Endodermal cell (in vitro differentiated cells): ENCODE measurements around the gene POLD2. TPM values are rescaled to one million over a fixed set of nuclear protein-coding genes. Genes with fewer than 3 reads are reported as not detected.

Experiments used
- DNase-seq: peaks from one replicate; pipeline ENCODE4 v3.0.0-alpha.2; 2017
- H3K27ac ChIP-seq: 2 replicates; pipeline ENCODE4 v1.5.1; 2013; ENCODE audit warnings: mild to moderate bottlenecking, low read depth, low read length, moderate library complexity
- H3K27me3 ChIP-seq: 2 replicates; pipeline ENCODE4 v1.6.1; 2013; ENCODE audit warnings: mild to moderate bottlenecking, low read length, moderate library complexity; ENCODE audit not compliant: insufficient read depth, control insufficient read depth, poor library complexity, severe bottlenecking
- H3K36me3 ChIP-seq: 2 replicates; pipeline ENCODE4 v1.7.0; 2013; ENCODE audit warnings: mild to moderate bottlenecking, low read length, moderate library complexity; ENCODE audit not compliant: control insufficient read depth, insufficient read depth
- H3K4me1 ChIP-seq: one replicate; pipeline ENCODE4 v1.7.0; 2013; ENCODE audit warnings: low read length; ENCODE audit not compliant: control insufficient read depth, insufficient read depth
- H3K4me3 ChIP-seq: 2 replicates; pipeline ENCODE4 v1.5.1; 2013; ENCODE audit warnings: mild to moderate bottlenecking, low read length, moderate library complexity
- H3K9ac ChIP-seq: 2 replicates; pipeline ENCODE4 v1.6.1; 2013; ENCODE audit warnings: mild to moderate bottlenecking, low read length, moderate library complexity; ENCODE audit not compliant: poor library complexity, severe bottlenecking; ENCODE audit errors: extremely low read depth
- H3K9me3 ChIP-seq: 2 replicates; pipeline ENCODE4 v1.6.1; 2013; ENCODE audit warnings: mild to moderate bottlenecking, low read length, moderate library complexity; ENCODE audit not compliant: control insufficient read depth
- H3K27ac Mint-ChIP-seq: 2 replicates; pipeline ENCODE4 v1.8.0; 2020; ENCODE audit warnings: mixed read lengths
- H3K27me3 Mint-ChIP-seq: 2 replicates; pipeline ENCODE4 v1.8.0; 2021; ENCODE audit warnings: mild to moderate bottlenecking, mixed read lengths; ENCODE audit not compliant: insufficient read depth
- H3K36me3 Mint-ChIP-seq: 2 replicates; pipeline ENCODE4 v1.8.0; 2020; ENCODE audit warnings: low read depth, mixed read lengths
- H3K4me1 Mint-ChIP-seq: 2 replicates; pipeline ENCODE4 v1.8.0; 2020; ENCODE audit warnings: mixed read lengths
- H3K4me3 Mint-ChIP-seq: 2 replicates; pipeline ENCODE4 v1.8.0; 2020; ENCODE audit warnings: mild to moderate bottlenecking, moderate library complexity, mixed read lengths
- H3K9me3 Mint-ChIP-seq: 2 replicates; pipeline ENCODE4 v1.8.0; 2020; ENCODE audit warnings: mild to moderate bottlenecking, mixed read lengths
- WGBS, 2 experiments: methylation state at CpG; one replicate each; pipeline versions ENCODE4 v1.1.5 to v1.1.7; 2013; ENCODE audit warnings: missing lambda C conversion rate in 2 of 2, mixed read lengths in 1 of 2; ENCODE audit not compliant: insufficient coverage in 1 of 2, insufficient read length in 1 of 2; 5-methylcytosine and 5-hydroxymethylcytosine counted together
- total RNA-seq, 2 donors: library from RNA; stranded (reverse); fragmentation: NEBNext Ultra II Directional in 1 of 2; extraction: Animal tissue kit (Norgen Biotek cat#: 25700) in 1 of 2; gene quantifications; 2 replicates in 1 of 2; 3 replicates in 1 of 2; pipeline ENCODE4 v1.2.1, GENCODE V29; 2021
- TF ChIP-seq, protein P1 (sequence below): fragments of 200-600 bp; sonication (generic); conservative IDR thresholded peaks from 2 replicates; pipeline ENCODE4 v1.5.0; 2021; ENCODE audit warnings: antibody characterized with exemption, mild to moderate bottlenecking

Gene POLD2
- total RNA-seq, 2 donors from 2014 or later: 127 to 141 TPM

DNA sequence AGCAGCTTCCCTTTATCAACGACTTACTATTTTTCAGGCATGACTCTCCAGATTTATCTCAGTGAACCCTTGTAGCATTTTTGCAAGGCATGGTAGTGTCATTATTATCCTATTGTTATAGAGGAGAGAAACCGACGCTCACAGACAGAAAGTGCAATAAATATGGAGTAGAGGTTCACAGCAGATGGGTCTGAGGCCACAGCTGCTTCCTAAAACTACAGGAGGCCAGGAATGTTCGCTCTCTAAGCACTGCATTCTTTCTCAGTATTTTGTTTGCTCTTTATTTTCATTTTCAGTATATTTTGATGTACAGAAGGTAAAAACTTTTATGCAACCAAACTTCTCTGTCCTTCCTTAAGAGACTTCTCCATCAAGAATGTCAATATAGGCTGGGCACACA, 23.7 kb downstream of the POLD2 start:
- no peak for DNase-seq
- Histone ChIP-seq H3K4me1 (no peaks in the 10 kb centered on the region), H3K9me3 (no peaks in the 10 kb centered on the region), H3K4me3 (no peak overlapping the region), H3K27ac (no peak overlapping the region), H3K27me3 (peaks cover 5% of the 10 kb centered on the region), H3K36me3 (no peaks in the 10 kb centered on the region), H3K9ac (no peak overlapping the region)
- Mint-ChIP-seq H3K27ac (no peak overlapping the region), H3K4me1 (no peaks in the 10 kb centered on the region), H3K4me3 (no peak overlapping the region), H3K36me3 (no peaks in the 10 kb centered on the region), H3K27me3 (peaks cover 16% of the 10 kb centered on the region), H3K9me3 (no peaks in the 10 kb centered on the region)
- 90 to 92% methylated on average over 2 to 4 of the region's 4 CpGs for WGBS, 2 experiments
- TF ChIP-seq, protein P1, sequence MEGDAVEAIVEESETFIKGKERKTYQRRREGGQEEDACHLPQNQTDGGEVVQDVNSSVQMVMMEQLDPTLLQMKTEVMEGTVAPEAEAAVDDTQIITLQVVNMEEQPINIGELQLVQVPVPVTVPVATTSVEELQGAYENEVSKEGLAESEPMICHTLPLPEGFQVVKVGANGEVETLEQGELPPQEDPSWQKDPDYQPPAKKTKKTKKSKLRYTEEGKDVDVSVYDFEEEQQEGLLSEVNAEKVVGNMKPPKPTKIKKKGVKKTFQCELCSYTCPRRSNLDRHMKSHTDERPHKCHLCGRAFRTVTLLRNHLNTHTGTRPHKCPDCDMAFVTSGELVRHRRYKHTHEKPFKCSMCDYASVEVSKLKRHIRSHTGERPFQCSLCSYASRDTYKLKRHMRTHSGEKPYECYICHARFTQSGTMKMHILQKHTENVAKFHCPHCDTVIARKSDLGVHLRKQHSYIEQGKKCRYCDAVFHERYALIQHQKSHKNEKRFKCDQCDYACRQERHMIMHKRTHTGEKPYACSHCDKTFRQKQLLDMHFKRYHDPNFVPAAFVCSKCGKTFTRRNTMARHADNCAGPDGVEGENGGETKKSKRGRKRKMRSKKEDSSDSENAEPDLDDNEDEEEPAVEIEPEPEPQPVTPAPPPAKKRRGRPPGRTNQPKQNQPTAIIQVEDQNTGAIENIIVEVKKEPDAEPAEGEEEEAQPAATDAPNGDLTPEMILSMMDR: no peak

DNA sequence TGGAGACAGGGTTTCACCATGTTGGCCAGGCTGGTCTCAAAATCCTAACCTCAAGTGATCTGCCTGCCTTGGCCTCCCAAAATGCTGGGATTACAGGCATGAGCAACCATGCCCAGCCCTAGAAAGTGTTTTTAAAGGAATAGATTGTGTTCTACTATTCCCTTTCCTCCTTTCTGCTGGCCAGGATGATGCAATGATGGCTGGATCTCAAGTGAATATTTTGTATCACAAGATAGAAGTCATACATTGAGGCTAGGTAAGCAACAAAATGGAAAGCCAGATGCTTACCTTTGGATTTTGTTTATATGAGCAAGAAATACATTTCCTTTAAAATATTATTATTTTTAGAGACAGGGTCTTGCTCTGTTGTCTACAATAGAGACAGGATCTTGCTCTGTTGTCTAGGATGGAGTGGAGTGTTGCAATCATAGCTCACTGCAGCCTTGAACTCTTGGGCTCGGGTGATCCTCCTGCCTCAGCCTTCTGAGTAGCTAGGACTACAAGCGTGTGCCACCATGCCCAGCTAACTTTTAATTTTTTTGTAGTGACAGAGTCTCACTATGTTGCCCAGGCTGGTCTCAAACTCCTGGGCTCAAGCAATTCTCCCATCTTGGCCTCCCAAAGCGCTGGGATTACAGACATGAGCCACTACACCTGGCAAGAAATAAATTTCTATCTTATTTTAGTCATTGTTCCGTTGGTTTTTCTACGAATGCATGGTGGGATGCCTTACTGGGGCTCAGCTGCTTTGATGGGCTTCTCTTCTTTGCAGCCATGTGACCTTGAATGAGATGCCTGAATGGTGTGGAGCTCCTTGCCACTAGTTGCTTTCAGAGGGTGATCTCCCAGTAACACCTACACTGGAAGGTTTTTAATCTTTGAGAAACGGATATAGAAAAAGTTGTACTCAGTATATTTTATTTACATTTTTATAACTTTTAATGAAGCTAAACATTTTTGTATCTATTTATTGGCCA, 25.0 kb downstream of the POLD2 start:
- no peaks in the 10 kb centered on the region for H3K4me1 Mint-ChIP-seq
- DNase-seq: no peak
- no peaks in the 10 kb centered on the region for H3K9me3 Mint-ChIP-seq
- Histone ChIP-seq H3K9me3 (no peaks in the 10 kb centered on the region), H3K27me3 (peaks cover 2% of the 10 kb centered on the region), H3K27ac (no peak overlapping the region), H3K4me3 (no peak overlapping the region), H3K36me3 (no peaks in the 10 kb centered on the region), H3K4me1 (no peaks in the 10 kb centered on the region), H3K9ac (no peak overlapping the region)
- 90 to 96% methylated on average over 4 to 5 of the region's 6 CpGs for WGBS, 2 experiments
- no peaks in the 10 kb centered on the region for H3K36me3 Mint-ChIP-seq
- TF ChIP-seq, protein P1: no peak
- no peak overlapping the region for H3K4me3 Mint-ChIP-seq
- peaks cover 17% of the 10 kb centered on the region for H3K27me3 Mint-ChIP-seq
- H3K27ac Mint-ChIP-seq: no peak overlapping the region

DNA sequence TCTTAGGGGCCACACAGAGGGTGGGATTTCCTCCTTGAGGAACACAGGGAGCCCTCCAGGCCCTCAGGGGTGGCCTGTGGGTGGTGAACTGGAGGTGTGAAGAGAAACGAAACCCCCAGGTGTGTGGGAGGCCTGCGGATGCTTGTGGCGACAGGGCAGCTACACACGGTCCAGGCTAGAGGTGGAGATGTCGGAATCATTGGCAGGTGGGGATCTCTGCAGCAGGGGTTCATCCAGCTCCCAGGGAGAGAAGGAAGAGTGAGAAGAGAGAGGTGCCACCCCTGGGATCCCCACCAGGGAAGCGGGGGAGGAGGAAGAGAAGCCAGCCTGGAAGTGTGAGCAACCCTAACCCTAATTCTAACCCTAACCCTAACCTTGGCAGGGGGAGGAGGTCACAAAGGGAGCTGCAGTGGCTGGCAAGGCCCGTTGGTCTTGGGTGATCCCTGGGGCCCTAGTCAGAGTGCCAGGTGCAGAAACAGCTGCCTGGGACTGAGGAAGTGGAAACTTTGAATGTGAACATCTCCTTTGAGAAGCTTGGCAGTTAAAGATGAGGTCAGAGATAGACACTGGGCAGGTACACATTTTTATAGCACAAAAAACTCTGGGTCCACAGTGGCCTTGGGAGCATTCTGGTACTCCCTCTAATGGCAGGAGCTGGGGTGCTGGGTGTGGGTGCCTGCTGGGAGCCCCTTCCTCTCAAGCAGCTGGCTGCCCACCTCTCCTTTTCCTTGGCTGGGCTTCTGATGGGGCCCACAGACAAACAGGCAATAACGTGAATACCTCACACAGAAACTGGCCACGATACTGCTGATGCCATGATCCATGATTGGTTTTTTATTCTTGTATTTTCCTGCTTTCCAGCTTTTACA, 26.1 kb downstream of the POLD2 start:
- Histone ChIP-seq H3K9ac (no peak overlapping the region), H3K4me3 (no peak overlapping the region), H3K27ac (no peak overlapping the region), H3K4me1 (no peaks in the 10 kb centered on the region), H3K27me3 (no peaks in the 10 kb centered on the region), H3K9me3 (no peaks in the 10 kb centered on the region), H3K36me3 (no peaks in the 10 kb centered on the region)
- WGBS, 2 experiments: 89 to 96% methylated on average over 4 to 8 of the region's 9 CpGs
- no peak for DNase-seq
- Mint-ChIP-seq H3K9me3 (no peaks in the 10 kb centered on the region), H3K4me3 (no peak overlapping the region), H3K4me1 (peaks cover 1% of the 10 kb centered on the region), H3K27ac (no peak overlapping the region), H3K27me3 (peaks cover 8% of the 10 kb centered on the region), H3K36me3 (no peaks in the 10 kb centered on the region)
- TF ChIP-seq, protein P1: no peak
